Neural cell (in vitro differentiated cells): Measurements from ENCODE around the gene MS4A2.

Experiments
- CTCF ChIP-seq: fragments of 450-650 bp; IDR thresholded peaks from 2 replicates; pipeline ENCODE4 v1.5.1; 2014; ENCODE audit warnings: antibody characterized with exemption, mild to moderate bottlenecking, moderate library complexity; ENCODE audit not compliant: poor library complexity, severe bottlenecking
- POLR2AphosphoS5 ChIP-seq: IDR thresholded peaks from 2 replicates; pipeline ENCODE4 v1.6.1; 2012
- TAF1 ChIP-seq: IDR thresholded peaks from 2 replicates; pipeline ENCODE4 v1.6.1; 2012; ENCODE audit warnings: low read depth

GRCh38 chr11:60087239-60087638 is 1.2 kb upstream of the MS4A2 start:
- TF ChIP-seq TAF1 (no peak), CTCF (no peak), POLR2AphosphoS5 (no peak)
